ENCODE results near the gene HS3ST6. TPM values are rescaled to one million over a fixed set of nuclear protein-coding genes. Genes with fewer than 3 reads are reported as not detected.

Gene HS3ST6
- total and polyA plus RNA-seq, 2 of the 13 experiments (the other 11 are each of a cell fraction or from before 2014, with no cell fraction given), result not detected

DNA sequence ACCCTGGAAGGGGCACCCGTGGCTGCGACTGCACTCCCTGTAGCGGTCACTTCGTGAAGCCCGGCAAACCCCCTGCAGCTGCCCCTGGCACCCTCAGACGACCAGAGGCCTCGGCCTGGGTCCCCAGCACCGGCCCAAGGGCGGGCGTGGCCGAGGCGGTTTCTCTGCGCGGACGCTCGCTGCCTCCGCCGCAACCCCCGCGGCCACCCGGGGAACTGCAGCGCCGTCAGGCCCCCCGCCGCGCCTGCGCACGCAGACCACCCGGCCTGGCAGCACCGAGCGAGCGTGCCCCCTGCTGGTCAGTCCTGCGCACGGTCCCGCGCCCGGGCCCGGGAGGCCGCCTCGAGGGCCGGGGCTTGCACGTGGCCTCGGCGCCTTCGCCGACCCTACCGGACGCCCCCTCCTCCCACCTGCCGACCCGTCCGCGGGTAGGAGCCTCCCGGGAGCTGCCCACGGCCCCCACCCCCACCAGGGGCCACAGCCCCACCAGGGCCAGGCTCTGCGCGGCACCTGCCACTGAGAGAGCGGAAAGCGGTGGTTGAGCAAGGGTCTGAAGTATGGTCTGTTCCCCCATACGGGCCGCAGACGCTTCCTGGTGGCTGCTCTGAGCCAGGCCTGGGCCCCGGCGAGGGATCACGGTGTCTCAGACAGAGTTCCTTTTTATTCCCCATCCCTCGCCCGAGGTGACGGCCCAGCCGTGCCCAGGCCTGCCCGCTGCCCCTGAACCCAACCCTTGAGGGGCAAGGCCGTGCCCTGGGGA is 11.5 kb upstream of the HS3ST6 start (continued):
- TF ChIP-seq, protein P1, sequence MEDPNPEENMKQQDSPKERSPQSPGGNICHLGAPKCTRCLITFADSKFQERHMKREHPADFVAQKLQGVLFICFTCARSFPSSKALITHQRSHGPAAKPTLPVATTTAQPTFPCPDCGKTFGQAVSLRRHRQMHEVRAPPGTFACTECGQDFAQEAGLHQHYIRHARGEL (CRISPR knock-in tag; IDR thresholded peaks at IDR 0.05), result no peak
- TF ChIP-seq STAT5B (CRISPR knock-in tag; IDR thresholded peaks at IDR 0.05), result no peak
- no peak for TF ChIP-seq CENPX (CRISPR knock-in tag; IDR thresholded peaks at IDR 0.05)
- peak; percentile 90; the same call in 1 of the 2 replicates for TF ChIP-seq ZNF253 (CRISPR knock-in tag; IDR thresholded peaks at IDR 0.05; ENCODE audit: borderline replicate concordance)
- TF ChIP-seq TRAFD1 (CRISPR knock-in tag; IDR thresholded peaks at IDR 0.05; ENCODE audit: borderline replicate concordance), result no peak
- TF ChIP-seq, protein P2, sequence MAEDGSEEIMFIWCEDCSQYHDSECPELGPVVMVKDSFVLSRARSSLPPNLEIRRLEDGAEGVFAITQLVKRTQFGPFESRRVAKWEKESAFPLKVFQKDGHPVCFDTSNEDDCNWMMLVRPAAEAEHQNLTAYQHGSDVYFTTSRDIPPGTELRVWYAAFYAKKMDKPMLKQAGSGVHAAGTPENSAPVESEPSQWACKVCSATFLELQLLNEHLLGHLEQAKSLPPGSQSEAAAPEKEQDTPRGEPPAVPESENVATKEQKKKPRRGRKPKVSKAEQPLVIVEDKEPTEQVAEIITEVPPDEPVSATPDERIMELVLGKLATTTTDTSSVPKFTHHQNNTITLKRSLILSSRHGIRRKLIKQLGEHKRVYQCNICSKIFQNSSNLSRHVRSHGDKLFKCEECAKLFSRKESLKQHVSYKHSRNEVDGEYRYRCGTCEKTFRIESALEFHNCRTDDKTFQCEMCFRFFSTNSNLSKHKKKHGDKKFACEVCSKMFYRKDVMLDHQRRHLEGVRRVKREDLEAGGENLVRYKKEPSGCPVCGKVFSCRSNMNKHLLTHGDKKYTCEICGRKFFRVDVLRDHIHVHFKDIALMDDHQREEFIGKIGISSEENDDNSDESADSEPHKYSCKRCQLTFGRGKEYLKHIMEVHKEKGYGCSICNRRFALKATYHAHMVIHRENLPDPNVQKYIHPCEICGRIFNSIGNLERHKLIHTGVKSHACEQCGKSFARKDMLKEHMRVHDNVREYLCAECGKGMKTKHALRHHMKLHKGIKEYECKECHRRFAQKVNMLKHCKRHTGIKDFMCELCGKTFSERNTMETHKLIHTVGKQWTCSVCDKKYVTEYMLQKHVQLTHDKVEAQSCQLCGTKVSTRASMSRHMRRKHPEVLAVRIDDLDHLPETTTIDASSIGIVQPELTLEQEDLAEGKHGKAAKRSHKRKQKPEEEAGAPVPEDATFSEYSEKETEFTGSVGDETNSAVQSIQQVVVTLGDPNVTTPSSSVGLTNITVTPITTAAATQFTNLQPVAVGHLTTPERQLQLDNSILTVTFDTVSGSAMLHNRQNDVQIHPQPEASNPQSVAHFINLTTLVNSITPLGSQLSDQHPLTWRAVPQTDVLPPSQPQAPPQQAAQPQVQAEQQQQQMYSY (CRISPR knock-in tag; IDR thresholded peaks at IDR 0.05), result no peak
- 0 out of 2 replicates have a peak, but pooled peaks have one; percentile 32 for TF ChIP-seq ZSCAN5A (CRISPR knock-in tag; IDR thresholded peaks at IDR 0.05; ENCODE audit: borderline replicate concordance)
- TF ChIP-seq, protein P3, sequence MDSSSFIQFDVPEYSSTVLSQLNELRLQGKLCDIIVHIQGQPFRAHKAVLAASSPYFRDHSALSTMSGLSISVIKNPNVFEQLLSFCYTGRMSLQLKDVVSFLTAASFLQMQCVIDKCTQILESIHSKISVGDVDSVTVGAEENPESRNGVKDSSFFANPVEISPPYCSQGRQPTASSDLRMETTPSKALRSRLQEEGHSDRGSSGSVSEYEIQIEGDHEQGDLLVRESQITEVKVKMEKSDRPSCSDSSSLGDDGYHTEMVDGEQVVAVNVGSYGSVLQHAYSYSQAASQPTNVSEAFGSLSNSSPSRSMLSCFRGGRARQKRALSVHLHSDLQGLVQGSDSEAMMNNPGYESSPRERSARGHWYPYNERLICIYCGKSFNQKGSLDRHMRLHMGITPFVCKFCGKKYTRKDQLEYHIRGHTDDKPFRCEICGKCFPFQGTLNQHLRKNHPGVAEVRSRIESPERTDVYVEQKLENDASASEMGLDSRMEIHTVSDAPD (CRISPR knock-in tag; IDR thresholded peaks at IDR 0.05), result no peak
- TF ChIP-seq ZBTB4 (CRISPR knock-in tag; IDR thresholded peaks at IDR 0.05; ENCODE audit: borderline replicate concordance), result peak; percentile 37; the same call in 1 of the 2 replicates
- TF ChIP-seq, protein P4, sequence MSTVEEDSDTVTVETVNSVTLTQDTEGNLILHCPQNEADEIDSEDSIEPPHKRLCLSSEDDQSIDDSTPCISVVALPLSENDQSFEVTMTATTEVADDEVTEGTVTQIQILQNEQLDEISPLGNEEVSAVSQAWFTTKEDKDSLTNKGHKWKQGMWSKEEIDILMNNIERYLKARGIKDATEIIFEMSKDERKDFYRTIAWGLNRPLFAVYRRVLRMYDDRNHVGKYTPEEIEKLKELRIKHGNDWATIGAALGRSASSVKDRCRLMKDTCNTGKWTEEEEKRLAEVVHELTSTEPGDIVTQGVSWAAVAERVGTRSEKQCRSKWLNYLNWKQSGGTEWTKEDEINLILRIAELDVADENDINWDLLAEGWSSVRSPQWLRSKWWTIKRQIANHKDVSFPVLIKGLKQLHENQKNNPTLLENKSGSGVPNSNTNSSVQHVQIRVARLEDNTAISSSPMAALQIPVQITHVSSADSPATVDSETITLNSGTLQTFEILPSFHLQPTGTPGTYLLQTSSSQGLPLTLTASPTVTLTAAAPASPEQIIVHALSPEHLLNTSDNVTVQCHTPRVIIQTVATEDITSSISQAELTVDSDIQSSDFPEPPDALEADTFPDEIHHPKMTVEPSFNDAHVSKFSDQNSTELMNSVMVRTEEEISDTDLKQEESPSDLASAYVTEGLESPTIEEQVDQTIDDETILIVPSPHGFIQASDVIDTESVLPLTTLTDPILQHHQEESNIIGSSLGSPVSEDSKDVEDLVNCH (CRISPR knock-in tag; IDR thresholded peaks at IDR 0.05), result peak; percentile 69; the same call in 1 of the 2 replicates
